NCI-H2081 treated with DMSO at 0.1 percent for 48 hours (cell line): ENCODE measurements around the gene TFCP2L1.
"Not testable (repeated sequence)": the region's sequence is repeated elsewhere in the genome, so short reads cannot be mapped to it uniquely, and the experiment has no call there.

Source experiments
- DNase-seq: peaks from one replicate; lab custom pipeline; 2025; lab: John Stamatoyannopoulos, UW

Gene TFCP2L1

DNA sequence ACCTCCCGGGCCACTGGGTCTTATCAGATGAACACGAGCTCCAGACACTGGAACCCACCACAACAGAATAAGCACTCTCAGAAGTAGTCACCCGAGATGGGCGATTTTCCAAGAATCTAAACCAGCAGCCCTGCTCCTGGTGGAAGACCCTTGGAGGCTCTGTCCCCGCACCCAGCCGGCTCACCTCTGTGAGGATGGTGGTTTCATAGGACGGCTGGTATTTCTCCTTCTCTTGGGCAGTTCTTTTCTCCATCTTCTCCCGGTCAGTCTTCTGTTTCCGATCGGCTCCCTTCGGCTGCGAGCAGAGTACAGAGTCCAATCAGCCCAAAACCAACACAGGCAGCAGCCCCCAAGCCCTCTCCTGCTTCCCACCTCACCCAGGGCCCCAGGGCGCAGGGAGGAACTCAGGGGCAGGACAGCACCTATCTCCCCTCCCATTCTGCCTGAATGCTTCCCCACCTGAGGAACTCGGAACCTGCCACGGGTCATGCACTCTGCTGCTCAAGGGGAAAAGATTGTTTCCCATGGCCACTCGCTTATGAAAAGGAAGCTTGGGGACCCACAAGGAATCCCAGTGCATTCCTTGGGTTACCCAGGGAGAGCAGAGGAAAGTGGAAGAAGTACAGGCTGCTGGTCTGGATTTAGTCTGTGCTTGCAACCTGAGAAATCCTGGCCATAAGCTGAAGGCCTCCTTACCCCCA, 42.7 kb downstream of the TFCP2L1 start:
- no peak for DNase-seq

- no peak for DNase-seq
These were observed 43.5 kb downstream of the TFCP2L1 start for GRCh38 chr2:121241466-121241865.

DNA sequence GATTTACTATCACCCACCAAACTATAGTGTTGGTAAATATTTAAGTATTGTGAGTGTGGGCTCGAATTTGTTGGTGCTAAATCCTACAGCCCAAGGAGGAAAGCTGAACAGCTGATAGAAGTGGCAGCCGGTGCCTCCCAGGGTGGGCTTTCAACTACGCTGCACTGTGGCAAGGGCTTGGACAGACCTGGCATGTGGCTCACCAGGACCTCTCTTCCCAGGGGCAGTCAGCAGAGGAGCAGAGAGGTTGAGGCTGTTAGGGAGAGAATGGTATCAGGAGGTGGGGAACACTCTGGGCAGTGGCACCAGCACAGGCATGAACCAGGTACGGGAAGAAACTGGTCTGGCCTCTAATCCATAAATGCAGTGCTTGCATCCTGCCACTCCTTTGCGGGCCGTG, 44.6 kb downstream of the TFCP2L1 start:
- DNase-seq: no peak

DNA sequence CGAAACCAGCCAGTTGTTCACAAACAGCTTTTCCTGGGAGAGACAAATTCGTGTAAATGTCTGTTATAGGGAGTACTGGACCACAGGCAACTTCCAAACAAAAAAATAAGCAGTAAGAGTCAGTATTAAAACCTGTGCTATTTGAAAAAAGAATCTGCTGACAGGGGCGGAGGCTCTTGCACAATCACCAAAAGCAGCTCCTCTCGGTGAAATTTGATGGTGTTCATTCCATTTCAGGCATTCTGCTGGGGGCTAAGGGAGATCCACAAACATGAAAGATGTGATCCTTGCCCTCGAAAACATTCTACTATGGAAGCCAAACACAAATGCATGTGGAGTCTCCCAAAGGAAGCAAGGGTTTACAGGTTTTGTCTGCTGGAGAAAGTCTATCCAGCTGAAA, 45.0 kb downstream of the TFCP2L1 start:
- DNase-seq: no peak

GRCh38 chr2:121239471-121239870, 45.5 kb downstream of the TFCP2L1 start:
- no peak for DNase-seq

DNA sequence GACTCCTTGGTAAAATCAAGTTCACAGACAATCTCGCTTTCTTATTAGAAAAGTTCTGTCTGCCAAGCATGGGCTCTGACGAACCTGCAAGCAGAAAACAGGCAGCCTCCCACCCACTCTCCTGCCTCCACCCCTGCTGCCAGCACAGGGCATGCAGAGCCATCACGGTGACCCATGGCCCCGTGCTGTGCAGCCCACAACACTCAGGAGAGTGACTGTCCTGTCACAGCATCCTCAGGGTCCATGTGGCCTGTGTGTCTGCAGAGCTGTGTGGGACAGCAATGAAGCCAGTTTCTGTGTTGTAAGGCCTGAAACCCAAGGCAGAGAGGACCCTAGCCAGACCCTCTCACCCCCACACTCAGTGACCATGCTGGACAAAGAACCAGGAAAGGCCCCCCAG, 46.2 kb downstream of the TFCP2L1 start:
- DNase-seq: no peak

- DNase-seq: no peak
These were observed 46.9 kb downstream of the TFCP2L1 start for GRCh38 chr2:121237980-121238665.

- no peak for DNase-seq
These were observed 47.5 kb downstream of the TFCP2L1 start for GRCh38 chr2:121237336-121237979.

DNA sequence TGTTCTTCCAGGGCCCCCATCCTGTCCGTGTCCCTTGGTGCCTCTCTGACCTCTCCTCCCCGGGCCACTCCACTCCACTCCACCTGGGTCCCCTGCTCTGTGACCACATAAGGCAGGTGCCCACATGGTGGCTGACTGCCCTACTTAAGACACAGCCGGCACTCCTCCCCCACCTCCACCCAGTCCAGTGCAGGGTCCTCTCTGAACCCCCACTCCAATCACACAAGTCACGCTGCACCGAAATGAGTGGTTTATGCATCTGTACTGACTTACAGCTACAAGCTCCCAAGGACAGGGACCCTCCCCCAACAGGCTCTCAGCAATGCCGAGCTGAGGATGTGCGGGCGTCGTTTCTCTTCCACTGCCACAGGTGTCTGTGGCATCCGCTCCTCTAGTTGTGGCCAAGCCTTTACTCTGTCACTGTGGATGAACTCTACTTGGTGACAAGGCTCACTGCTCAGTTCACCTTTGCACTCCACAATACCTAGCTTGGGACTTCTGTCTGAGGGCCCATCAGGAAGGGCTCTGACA, 48.3 kb downstream of the TFCP2L1 start:
- DNase-seq: no peak

- no peak for DNase-seq
These were observed 48.8 kb downstream of the TFCP2L1 start for GRCh38 chr2:121236101-121236640.

GRCh38 chr2:121235542-121235941, 49.5 kb downstream of the TFCP2L1 start:
- DNase-seq: no peak

GRCh38 chr2:121234791-121235190, 50.2 kb downstream of the TFCP2L1 start:
- no peak for DNase-seq

DNA sequence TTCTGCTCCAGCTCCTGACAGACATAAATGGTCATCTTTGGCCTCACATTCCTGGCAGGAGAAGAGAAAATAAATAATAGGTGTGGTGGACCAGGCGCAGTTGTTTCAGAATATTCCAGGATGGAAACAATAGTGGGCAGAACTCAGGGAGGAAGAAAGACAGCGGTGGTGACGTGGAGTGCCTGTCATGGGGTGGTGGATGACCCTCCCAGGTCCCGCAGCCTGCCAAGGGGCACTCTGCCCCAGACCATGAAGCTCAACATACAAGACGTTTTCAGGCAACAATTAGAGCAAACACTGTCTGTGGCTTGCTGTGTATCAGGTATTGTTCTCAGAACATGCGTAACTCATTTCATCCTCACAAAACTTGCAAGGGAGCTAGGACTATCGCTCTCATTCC, 50.9 kb downstream of the TFCP2L1 start:
- no peak for DNase-seq

DNA sequence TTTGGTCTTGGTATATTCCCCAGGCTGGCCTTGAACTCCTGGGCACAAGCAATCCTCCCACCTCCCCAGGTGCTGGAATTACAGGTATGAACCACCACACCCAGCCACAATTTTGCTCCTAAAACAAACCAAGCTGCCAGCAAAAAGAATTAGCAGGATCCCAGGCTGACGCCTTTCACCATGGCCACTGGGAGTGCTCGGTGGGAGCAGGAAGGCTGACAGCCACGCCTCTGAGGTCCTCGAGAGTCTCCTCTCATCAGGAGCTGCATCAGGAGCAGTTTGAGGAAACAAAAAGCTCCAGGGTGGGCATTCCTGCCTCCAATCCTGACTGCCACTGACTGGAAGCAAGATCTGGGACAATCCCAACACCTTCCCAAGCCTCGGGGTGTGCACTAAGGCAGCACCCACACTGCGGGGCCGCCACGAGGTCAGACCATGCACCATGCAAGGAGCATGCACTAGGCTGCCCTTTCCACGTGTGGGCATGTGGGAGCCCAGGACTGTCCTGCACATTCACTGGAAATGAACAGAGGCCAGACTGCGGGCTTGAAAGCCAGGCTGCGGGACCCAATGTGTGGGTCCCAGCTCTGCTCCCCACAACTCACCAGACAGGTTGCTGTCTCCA, 51.4 kb downstream of the TFCP2L1 start:
- DNase-seq: no peak

GRCh38 chr2:121232626-121233265, 52.3 kb downstream of the TFCP2L1 start:
- no peak for DNase-seq

GRCh38 chr2:121231385-121232000, 53.5 kb downstream of the TFCP2L1 start:
- DNase-seq: no peak

DNA sequence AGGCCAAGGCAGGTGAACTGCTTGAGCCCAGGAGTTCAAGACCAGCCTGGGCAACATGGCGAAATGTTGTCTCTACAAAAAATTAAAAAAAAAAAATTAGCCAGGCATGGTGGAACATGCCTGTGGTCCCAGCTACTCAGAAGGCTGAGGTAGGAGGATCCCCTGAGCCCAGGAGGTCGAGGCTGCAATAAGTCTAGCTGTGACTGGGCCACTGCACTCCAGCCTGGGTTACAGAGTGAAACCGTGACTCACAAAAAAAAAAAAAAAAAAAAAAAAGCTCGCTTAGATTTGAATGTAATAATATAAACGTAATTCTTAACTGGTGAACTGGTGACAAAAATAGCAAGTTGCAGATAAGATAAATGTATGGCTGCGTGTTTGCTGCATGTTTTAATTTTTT, 56.5 kb downstream of the TFCP2L1 start:
- no peak for DNase-seq

DNA sequence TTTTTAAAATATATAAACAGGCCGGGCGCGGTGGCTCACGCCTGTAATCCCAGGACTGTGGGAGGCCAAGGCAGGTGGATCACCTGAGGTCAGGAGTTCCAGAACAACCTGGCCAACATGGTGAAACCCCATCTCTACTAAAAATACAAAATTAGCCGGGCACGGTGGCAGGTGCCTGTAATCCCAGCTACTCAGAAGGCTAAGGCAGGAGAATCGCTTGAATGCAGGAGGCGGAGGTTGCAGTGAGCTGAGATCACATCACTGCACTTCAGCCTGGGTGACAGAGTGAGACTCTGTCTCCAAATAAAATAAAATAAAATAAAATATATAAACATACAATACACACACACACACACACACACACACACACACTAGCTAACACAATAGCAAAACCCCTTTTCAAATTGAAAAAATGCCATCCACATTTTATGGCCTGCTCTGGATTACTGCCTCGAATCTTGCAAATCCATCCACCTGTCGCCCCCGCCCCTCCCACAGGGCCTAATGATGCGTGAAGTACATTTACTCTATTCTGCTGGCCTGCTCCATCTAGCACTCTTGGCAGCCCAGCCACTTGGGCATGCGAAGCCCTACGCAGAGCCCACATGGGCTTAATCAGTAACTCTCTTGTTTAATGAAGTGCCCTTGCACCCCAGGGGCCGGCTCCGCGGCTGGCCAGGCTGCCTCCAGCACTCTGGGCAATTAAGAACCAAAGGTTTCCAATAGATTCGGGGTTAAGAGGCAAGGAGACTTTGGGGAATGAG, 57.4 kb downstream of the TFCP2L1 start:
- DNase-seq: peak; percentile 22

- not testable (repeated sequence) for DNase-seq
These were observed 59.3 kb downstream of the TFCP2L1 start for GRCh38 chr2:121225681-121226080.

DNA sequence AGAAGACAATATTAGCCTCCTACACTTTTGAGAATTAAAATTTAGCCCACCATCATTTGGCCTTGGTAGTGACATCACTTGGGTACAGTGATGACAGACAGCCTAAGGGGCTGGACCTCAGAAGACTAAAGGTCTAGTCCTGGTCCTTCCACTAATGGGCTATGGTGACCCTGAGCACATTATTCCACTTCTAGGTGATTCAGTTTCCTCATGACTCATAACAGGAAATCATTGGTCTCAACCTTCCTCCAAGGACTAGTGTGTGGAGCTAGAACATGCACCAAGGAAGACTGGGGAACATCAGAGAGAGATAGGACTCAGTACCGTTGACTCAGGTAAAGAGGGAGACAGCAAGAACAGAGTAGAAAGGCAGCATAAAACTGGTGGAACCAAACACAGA, 64.0 kb downstream of the TFCP2L1 start:
- no peak for DNase-seq

DNA sequence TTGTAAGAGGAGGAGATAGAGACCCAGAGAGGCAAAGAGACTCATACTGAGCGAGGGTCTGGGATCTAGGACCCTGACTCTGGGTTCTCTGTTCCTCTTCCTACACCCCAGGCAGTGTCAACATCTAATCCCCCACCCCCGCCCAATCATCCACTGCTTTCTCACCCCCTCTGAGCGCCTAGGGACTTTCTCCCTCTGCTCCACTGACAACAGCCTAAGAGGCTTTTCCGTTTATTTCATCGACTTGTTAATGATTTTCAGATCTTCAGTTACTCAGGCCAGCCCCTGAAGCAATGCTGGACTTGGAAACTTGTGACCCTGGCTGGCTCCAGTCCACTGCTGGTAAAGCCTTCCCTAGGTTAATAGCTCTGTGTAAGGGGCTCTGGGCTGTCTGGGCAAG, 65.1 kb downstream of the TFCP2L1 start:
- no peak for DNase-seq
